HL-60/S4 treated with retinoic acid at 250 ng/mL for 4 days and 3 days (cell line): ENCODE results near the gene SMTNL2.
"Not testable (repeated sequence)": the region's sequence is repeated elsewhere in the genome, so short reads cannot be mapped to it uniquely, and the experiment has no call there.

Experiments used
- in situ Hi-C: fragments of 300-500 bp; cut with MboI; formaldehyde crosslinking; loops from 2 replicates; pipeline ENCODE4 v1.7.0; 2022; ENCODE audit warnings: low sequenced_read_pairs

Gene SMTNL2

GRCh38 chr17:4582691-4583090 is 1.6 kb upstream of the SMTNL2 start:
- in situ Hi-C loops = no loop called here

- in situ Hi-C loops = no loop called here
These were observed 1.1 kb upstream of the SMTNL2 start for GRCh38 chr17:4583206-4583605.

GRCh38 chr17:4583782-4584100 is 588 bp upstream of the SMTNL2 start:
- in situ Hi-C loops = no loop called here

- in situ Hi-C loops = no loop called here
These were observed 748 bp downstream of the SMTNL2 start for GRCh38 chr17:4584917-4585637.

GRCh38 chr17:4585638-4585994 is 1.3 kb downstream of the SMTNL2 start:
- in situ Hi-C loops = no loop called here

- in situ Hi-C loops = no loop called here
These were observed 1.7 kb downstream of the SMTNL2 start for GRCh38 chr17:4586043-4586442.

GRCh38 chr17:4587195-4587594 is 2.9 kb downstream of the SMTNL2 start:
- in situ Hi-C loops = no loop called here

GRCh38 chr17:4587803-4588202 is 3.5 kb downstream of the SMTNL2 start:
- in situ Hi-C loops = no loop called here

- in situ Hi-C loops = no loop called here
These were observed 4.1 kb downstream of the SMTNL2 start for GRCh38 chr17:4588391-4588790.

- in situ Hi-C loops = no loop called here
These were observed 4.7 kb downstream of the SMTNL2 start for GRCh38 chr17:4588898-4589625.

- in situ Hi-C loops = not testable (repeated sequence)
These were observed 5.7 kb downstream of the SMTNL2 start for GRCh38 chr17:4590042-4590441.

- in situ Hi-C loops = no loop called here
These were observed 6.7 kb downstream of the SMTNL2 start for GRCh38 chr17:4590981-4591453.

- in situ Hi-C loops = no loop called here
These were observed 7.2 kb downstream of the SMTNL2 start for GRCh38 chr17:4591529-4591928.

GRCh38 chr17:4592240-4593005 is 8.1 kb downstream of the SMTNL2 start:
- in situ Hi-C loops = no loop called here

GRCh38 chr17:4593021-4593421 is 8.7 kb downstream of the SMTNL2 start:
- in situ Hi-C loops = no loop called here

- in situ Hi-C loops = no loop called here
These were observed 10.1 kb downstream of the SMTNL2 start for GRCh38 chr17:4594406-4594805.

GRCh38 chr17:4594931-4595684 is 10.8 kb downstream of the SMTNL2 start:
- in situ Hi-C loops = no loop called here

GRCh38 chr17:4595685-4596342 is 11.5 kb downstream of the SMTNL2 start:
- in situ Hi-C loops = not testable (repeated sequence)

- in situ Hi-C loops = no loop called here
These were observed 12.5 kb downstream of the SMTNL2 start for GRCh38 chr17:4596636-4597380.

- in situ Hi-C loops = no loop called here
These were observed 13.6 kb downstream of the SMTNL2 start for GRCh38 chr17:4597975-4598374.
